GM19397 (cell line): ENCODE data around the gene ITPKB.

Experiments
- ATAC-seq: cut with Tn5 transposase; IDR thresholded peaks from one replicate; pipeline ENCODE4 v1.9.1; 2021; ENCODE audit warnings: mild to moderate bottlenecking, moderate library complexity; ENCODE audit not compliant: unreplicated experiment

The ITPKB gene

DNA sequence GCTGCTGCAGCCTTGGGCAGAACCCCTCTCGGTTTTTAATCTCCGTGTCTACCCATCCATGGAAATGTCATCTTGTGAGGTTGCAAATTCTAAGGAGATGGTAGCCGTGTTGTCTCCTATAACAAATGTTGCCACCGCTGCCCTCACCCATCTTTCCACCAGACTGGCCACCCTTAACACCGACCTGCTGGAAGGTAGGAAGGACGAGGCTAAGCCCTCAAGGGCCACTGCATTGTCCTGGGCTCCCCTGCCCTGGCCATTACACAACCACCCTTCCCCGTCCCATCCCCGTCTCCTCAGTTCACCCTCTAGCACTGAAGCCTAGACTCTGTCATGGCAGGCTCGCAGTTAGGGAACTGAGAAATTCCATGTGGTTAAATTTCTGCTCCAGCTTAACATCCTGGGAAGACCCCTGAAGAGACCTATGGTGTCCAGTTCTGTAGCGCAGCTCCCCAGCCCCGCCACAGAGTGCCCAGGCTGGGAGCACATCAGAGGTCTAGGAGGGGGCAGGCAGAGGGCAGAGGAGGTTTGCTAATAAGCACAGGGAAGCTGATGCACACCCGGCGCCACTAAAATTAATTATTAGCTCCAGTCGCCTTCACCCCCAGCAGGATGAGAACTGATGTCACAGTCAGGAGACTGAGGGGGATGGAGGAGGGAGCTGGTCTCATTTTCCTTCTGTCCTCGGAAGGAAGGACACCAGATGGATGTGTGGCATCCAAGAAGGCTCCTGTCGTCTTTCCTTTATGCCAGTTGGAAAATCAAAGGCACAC, 152.2 kb downstream of the ITPKB start:
- ATAC-seq = no peak

DNA sequence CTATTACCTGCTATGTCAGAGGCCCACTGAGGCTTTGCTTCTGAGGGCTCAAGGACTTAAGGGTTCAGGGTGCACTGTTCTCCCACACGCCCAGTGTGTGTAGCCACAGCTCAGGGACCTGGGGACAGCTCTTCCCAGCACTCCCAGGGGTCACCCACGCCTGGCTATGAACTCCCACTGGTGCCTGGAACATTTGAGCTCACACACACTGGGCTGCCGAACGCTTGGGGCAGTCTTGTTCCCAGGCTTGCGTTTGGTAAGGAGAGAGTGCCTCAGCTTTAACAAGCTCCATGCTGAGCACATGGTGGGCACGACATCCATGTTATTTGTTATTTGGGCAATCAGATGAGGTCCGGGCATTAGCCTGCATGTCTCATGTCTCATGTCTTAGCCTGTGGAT, 153.0 kb downstream of the ITPKB start:
- no peak for ATAC-seq

DNA sequence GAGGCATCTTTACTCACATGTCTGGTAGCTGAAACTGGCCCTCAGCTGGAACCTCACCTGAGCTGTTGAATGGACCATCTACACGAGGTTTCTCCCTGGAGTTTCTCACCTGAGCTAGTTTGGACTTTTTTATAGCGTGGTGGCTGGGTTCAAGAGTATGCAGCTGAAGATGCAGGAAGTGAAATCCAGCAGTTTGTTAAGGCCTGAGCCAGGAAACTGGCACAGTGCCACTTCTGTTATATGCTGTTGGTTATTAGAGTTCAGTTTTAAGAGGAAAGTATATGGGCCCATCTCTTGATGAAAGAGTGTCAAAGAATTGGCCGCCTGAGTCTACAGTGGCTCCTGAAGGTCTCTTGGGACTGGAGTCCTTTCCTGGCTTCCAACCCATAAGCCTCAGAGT, 154.9 kb downstream of the ITPKB start:
- no peak for ATAC-seq

DNA sequence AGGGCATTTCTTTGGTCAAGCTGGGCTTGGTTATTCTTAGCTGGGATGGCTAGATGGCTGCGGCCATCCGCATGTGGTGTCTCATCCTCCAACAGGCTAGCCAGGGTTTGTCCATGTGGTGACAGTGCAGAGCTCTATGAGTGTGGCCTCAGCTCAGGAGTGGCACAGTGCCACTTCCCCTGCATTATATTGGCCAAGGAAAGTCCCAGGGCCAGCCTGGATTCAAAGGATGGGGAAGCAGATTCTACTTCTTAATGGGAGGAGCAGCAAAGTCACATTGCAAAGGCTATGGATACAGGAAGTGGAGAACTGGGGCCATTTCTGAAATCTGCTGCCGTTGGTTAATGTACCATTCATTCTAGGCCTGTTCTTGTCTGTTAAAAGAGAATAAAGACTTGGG, 156.1 kb downstream of the ITPKB start:
- no peak for ATAC-seq
